Stimulated activated CD8-positive, alpha-beta memory T cell treated with anti-CD3 and anti-CD28 coated beads, Interleukin-12 subunit alpha, Interleukin-12 subunit beta, amount 100 ng/mL, for 4 hours (primary cell): ENCODE measurements around the gene GCLM.
A peak's percentile ranks its signal among the peaks of the same experiment; 100 is the strongest.

Experiments
- DNase-seq: peaks from one replicate; pipeline ENCODE4 v3.0.0-alpha.2; 2020; ENCODE audit warnings: low read depth

Gene GCLM

GRCh38 chr1:93846206-93846991, 62.8 kb downstream of the GCLM start:
- DNase-seq, result peak; percentile 78

- no peak for DNase-seq
These were observed 63.6 kb downstream of the GCLM start for GRCh38 chr1:93845538-93846205.

GRCh38 chr1:93844262-93845045, 64.8 kb downstream of the GCLM start:
- no peak for DNase-seq

GRCh38 chr1:93842750-93843500, 66.3 kb downstream of the GCLM start:
- DNase-seq, result no peak

- DNase-seq, result no peak
These were observed 67.5 kb downstream of the GCLM start for GRCh38 chr1:93841771-93842170.

- DNase-seq, result no peak
These were observed 68.2 kb downstream of the GCLM start for GRCh38 chr1:93840956-93841482.

- DNase-seq, result no peak
These were observed 69.5 kb downstream of the GCLM start for GRCh38 chr1:93839753-93840152.

GRCh38 chr1:93839307-93839706, 69.9 kb downstream of the GCLM start:
- no peak for DNase-seq

- DNase-seq, result no peak
These were observed 71.3 kb downstream of the GCLM start for GRCh38 chr1:93837961-93838360.
